Measurements from ENCODE around the gene PRKCZ. TPM values are rescaled to one million over a fixed set of nuclear protein-coding genes. Genes with fewer than 3 reads are reported as not detected.
A peak's percentile ranks its signal among the peaks of the same experiment; 100 is the strongest.

Gene PRKCZ
- 56.8 and 70.8 TPM in 2 replicates for total RNA-seq (2014; rRNA removed)
- percentile 77 among the genes with signal in this experiment for Bru-seq, nascent RNA
- percentile 71 among the genes with signal in this experiment for BruChase-seq, experiment 1, labeled RNA remaining after a 6-hour chase
- percentile 75 among the genes with signal in this experiment for BruChase-seq, experiment 2, labeled RNA remaining after a 2-hour chase
- long read RNA-seq, transcript PRKCZ-201 (18 exons, 2,326 nt) = major isoform, 117 of 200 reads
- long read RNA-seq, partial matches to known transcripts = 28 of 200 reads
- long read RNA-seq, other reads (novel, unspliced or antisense) = 52 of 200 reads

DNA sequence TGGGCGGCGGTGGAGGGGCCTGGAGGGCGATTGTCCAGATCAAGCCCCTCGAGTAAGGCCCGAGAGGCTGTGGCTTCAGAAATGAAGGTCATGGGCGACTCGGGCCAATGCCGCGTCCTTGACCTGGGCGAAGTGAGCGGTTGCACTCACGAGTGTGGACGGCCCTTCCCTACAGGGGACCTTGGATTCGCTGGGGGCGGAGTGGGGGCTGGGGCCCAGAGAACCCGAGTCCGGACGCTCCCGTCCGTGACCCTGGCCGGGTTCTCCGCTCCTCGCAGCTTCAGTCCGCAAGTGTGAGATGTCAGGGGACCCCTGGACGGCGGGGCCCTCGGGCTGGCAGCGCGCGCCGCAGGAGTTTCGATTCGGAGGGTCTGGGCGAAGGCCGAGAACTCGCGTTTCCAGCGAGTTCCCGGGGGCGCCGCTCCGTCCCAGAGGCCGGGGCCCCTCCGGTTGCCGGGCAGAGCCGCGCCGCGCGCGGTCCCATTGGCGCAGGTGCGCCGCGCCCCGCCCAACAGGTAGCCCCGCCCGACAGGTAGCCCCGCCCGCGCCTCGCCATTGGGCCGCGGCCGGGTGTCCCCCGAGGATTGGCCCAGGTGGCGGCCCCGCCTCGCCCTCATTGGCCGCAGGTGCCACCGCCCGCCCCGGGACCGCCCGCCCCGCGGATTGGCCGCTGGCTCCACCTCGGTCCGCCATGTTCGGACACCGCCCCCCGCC, at the start of gene PRKCZ:
Gene PRKCZ (plus strand): TSS at position 694 of the 714 bp plus-strand sequence. CDS start 220 bp downstream, outside the sequence.
- Histone ChIP-seq H3K27me3 (ENCODE audit: low read length) (no peaks in the 10 kb centered on the region), H3K9me3 (ENCODE audit: low read length) (no peaks in the 10 kb centered on the region), H3K36me3 (ENCODE audit: low read depth, low read length) (no peaks in the 10 kb centered on the region), H3K27ac (ENCODE audit: low read length) (peak within 1 kb of the TSS; percentile 27; the same call in 1 of the 2 replicates), H2AFZ (ENCODE audit: low read length) (peak within 1 kb of the TSS; percentile 100), H4K20me1 (ENCODE audit: low read length) (no peaks in the 10 kb centered on the region), H3K4me2 (ENCODE audit: low read length) (peak within 1 kb of the TSS; percentile 100), H3K4me3 (ENCODE audit: low read length) (peak within 1 kb of the TSS; percentile 98), H3K9me2 (replicated peaks; ENCODE audit: low read length) (no peaks in the 10 kb centered on the region), H3F3A (ENCODE audit: low read length, unreplicated experiment) (no peaks in the 10 kb centered on the region), H3K79me2 (ENCODE audit: low read length) (peaks cover 38% of the 10 kb centered on the region), H3K4me1 (ENCODE audit: insufficient read depth, low read length) (peaks cover 20% of the 10 kb centered on the region), H3K9ac (ENCODE audit: low read length) (peak within 1 kb of the TSS; percentile 86)
- peak; percentile 81 for ATAC-seq
- intact Hi-C loops (cut with micrococcal nuclease) = loop anchor here (1.0 kb wide), 1 partner anchor 82 kb away; no protein-coding TSS in a partner anchor
- ChIA-PET POLR2A (ENCODE audit: unreplicated experiment) (no interaction called here), CTCF (interaction anchor here (1.0 kb wide), 2 partner anchors 83 to 105 kb away, joined by 4 to 5 read pairs; no protein-coding TSS in a partner anchor)
- no peak for TF ChIP-seq EZH2 (IDR thresholded peaks at IDR 0.05; ENCODE audit: low read length, unreplicated experiment)
- TF ChIP-seq, protein P1, sequence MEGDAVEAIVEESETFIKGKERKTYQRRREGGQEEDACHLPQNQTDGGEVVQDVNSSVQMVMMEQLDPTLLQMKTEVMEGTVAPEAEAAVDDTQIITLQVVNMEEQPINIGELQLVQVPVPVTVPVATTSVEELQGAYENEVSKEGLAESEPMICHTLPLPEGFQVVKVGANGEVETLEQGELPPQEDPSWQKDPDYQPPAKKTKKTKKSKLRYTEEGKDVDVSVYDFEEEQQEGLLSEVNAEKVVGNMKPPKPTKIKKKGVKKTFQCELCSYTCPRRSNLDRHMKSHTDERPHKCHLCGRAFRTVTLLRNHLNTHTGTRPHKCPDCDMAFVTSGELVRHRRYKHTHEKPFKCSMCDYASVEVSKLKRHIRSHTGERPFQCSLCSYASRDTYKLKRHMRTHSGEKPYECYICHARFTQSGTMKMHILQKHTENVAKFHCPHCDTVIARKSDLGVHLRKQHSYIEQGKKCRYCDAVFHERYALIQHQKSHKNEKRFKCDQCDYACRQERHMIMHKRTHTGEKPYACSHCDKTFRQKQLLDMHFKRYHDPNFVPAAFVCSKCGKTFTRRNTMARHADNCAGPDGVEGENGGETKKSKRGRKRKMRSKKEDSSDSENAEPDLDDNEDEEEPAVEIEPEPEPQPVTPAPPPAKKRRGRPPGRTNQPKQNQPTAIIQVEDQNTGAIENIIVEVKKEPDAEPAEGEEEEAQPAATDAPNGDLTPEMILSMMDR (conservative IDR thresholded peaks at IDR 0.05; ENCODE audit: low read depth, low read length) = no peak; the same call in 1 of the 2 replicates
- no peak for TF ChIP-seq EZH2phosphoT487 (IDR thresholded peaks at IDR 0.05; ENCODE audit: borderline replicate concordance, low read length)
- peak; percentile 99 for DNase-seq
- TSS peak; percentile 94 for BruUV-seq (replicated peaks)

DNA sequence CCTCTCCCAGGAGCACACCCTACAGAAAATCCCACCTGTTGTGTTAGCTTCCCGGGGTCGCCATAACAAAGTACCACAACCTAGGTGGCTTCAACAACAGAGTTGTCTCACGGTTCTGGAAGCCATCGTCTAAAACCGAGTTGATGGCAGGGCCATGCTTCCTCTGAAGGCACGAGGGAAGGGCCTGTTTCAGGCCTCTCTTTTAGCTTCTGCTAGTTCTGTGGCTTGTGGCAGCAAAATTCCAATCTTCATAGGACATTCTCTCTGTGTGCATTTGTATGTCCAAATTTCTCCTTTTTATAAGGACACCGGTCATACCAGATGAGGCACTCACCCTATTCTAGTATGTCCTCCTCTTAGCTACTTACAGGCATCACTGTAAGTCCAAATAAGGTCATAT, 49.8 kb upstream of the PRKCZ start:
- CTCF ChIA-PET = no interaction called here

More for the DNA sequence above, 49.8 kb upstream of the PRKCZ start:
- POLR2A ChIA-PET (ENCODE audit: unreplicated experiment) = no interaction called here
- Histone ChIP-seq H3K4me1 (ENCODE audit: insufficient read depth, low read length) (peaks cover 6% of the 10 kb centered on the region), H3K27me3 (ENCODE audit: low read length) (0 out of 2 replicates have a peak, but pooled peaks cover 4% of the 10 kb centered on the region), H3K9ac (ENCODE audit: low read length) (no peak overlapping the region), H3K4me3 (ENCODE audit: low read length) (no peak overlapping the region), H3K27ac (ENCODE audit: low read length) (no peak overlapping the region), H3K36me3 (ENCODE audit: low read depth, low read length) (no peaks in the 10 kb centered on the region), H3K9me2 (replicated peaks; ENCODE audit: low read length) (no peaks in the 10 kb centered on the region), H3K79me2 (ENCODE audit: low read length) (no peaks in the 10 kb centered on the region), H4K20me1 (ENCODE audit: low read length) (no peaks in the 10 kb centered on the region), H3K9me3 (ENCODE audit: low read length) (no peaks in the 10 kb centered on the region), H3K4me2 (ENCODE audit: low read length) (no peak overlapping the region), H3F3A (ENCODE audit: low read length, unreplicated experiment) (no peaks in the 10 kb centered on the region), H2AFZ (ENCODE audit: low read length) (no peak overlapping the region)
- ATAC-seq = no peak
- DNase-seq = no peak
- TF ChIP-seq EZH2phosphoT487 (IDR thresholded peaks at IDR 0.05; ENCODE audit: borderline replicate concordance, low read length) (no peak), EZH2 (IDR thresholded peaks at IDR 0.05; ENCODE audit: low read length, unreplicated experiment) (no peak)
- TF ChIP-seq, protein P1 (conservative IDR thresholded peaks at IDR 0.05; ENCODE audit: low read depth, low read length) = no peak
- intact Hi-C loops (cut with micrococcal nuclease) = no loop called here
- no TSS peak for BruUV-seq (replicated peaks)

All from PC-3 (cell line).